ENCODE measurements around the gene LYZL6. TPM values are rescaled to one million over a fixed set of nuclear protein-coding genes. Genes with fewer than 3 reads are reported as not detected.

Gene LYZL6
- total RNA-seq, 1 experiment from 2014 or later = not detected

- Mint-ChIP-seq H3K4me1 (ENCODE audit: insufficient read depth, unreplicated experiment) (no peaks in the 10 kb centered on the region), H3K36me3 (ENCODE audit: insufficient read depth, unreplicated experiment) (no peaks in the 10 kb centered on the region)
- TF ChIP-seq CTCF (IDR thresholded peaks at IDR 0.05; ENCODE audit: unreplicated experiment) = no peak
Observed at GRCh38 chr17:35984140-35984539, 40.6 kb upstream of the LYZL6 start.

GRCh38 chr17:35982409-35983191 lies 39.1 kb upstream of the LYZL6 start:
- intact Hi-C loops (cut with micrococcal nuclease) = no loop called here

More at GRCh38 chr17:35984140-35984539, 40.6 kb upstream of the LYZL6 start:
- Mint-ChIP-seq H3K9me3 (ENCODE audit: unreplicated experiment) (no peaks in the 10 kb centered on the region), H3K4me3 (ENCODE audit: unreplicated experiment) (no peak overlapping the region), H3K27ac (ENCODE audit: low read depth, unreplicated experiment) (no peak overlapping the region), H3K27me3 (ENCODE audit: insufficient read depth, unreplicated experiment) (no peaks in the 10 kb centered on the region)
- ChIA-PET CTCF (interaction anchor here (2.6 kb wide), 1 partner anchor 164 kb away, joined by 9 read pairs; no protein-coding TSS in a partner anchor), POLR2A (no interaction called here)
- intact Hi-C loops (cut with micrococcal nuclease) = no loop called here
- no peak for DNase-seq (ENCODE audit: unreplicated experiment)
- BruUV-seq (replicated peaks) = no TSS peak

GRCh38 chr17:35981908-35982330 lies 38.4 kb upstream of the LYZL6 start:
- no peaks in the 10 kb centered on the region for H3K4me1 Mint-ChIP-seq (ENCODE audit: insufficient read depth, unreplicated experiment)
- intact Hi-C loops (cut with micrococcal nuclease) = no loop called here
- DNase-seq (ENCODE audit: unreplicated experiment) = no peak
- H3K36me3 Mint-ChIP-seq (ENCODE audit: insufficient read depth, unreplicated experiment) = no peaks in the 10 kb centered on the region
- H3K27ac Mint-ChIP-seq (ENCODE audit: low read depth, unreplicated experiment) = no peak overlapping the region
- no peaks in the 10 kb centered on the region for H3K27me3 Mint-ChIP-seq (ENCODE audit: insufficient read depth, unreplicated experiment)
- no peak for TF ChIP-seq CTCF (IDR thresholded peaks at IDR 0.05; ENCODE audit: unreplicated experiment)
- BruUV-seq (replicated peaks) = no TSS peak
- ChIA-PET POLR2A (no interaction called here), CTCF (interaction anchor here (1.0 to 2.6 kb wide), 4 partner anchors 12 to 167 kb away, joined by 3 to 9 read pairs (median 5); no protein-coding TSS in a partner anchor)
- no peaks in the 10 kb centered on the region for H3K9me3 Mint-ChIP-seq (ENCODE audit: unreplicated experiment)
- no peak overlapping the region for H3K4me3 Mint-ChIP-seq (ENCODE audit: unreplicated experiment)

More at GRCh38 chr17:35982409-35983191, 39.1 kb upstream of the LYZL6 start:
- CTCF ChIA-PET = interaction anchor here (1.0 to 2.6 kb wide), 3 partner anchors 13 to 166 kb away, joined by 3 to 9 read pairs (median 7); no protein-coding TSS in a partner anchor
- Mint-ChIP-seq H3K27ac (ENCODE audit: low read depth, unreplicated experiment) (no peak overlapping the region), H3K4me3 (ENCODE audit: unreplicated experiment) (no peak overlapping the region), H3K9me3 (ENCODE audit: unreplicated experiment) (no peaks in the 10 kb centered on the region), H3K4me1 (ENCODE audit: insufficient read depth, unreplicated experiment) (no peaks in the 10 kb centered on the region), H3K36me3 (ENCODE audit: insufficient read depth, unreplicated experiment) (no peaks in the 10 kb centered on the region), H3K27me3 (ENCODE audit: insufficient read depth, unreplicated experiment) (no peaks in the 10 kb centered on the region)
- no TSS peak for BruUV-seq (replicated peaks)
- POLR2A ChIA-PET = no interaction called here
- DNase-seq (ENCODE audit: unreplicated experiment) = no peak
- no peak for TF ChIP-seq CTCF (IDR thresholded peaks at IDR 0.05; ENCODE audit: unreplicated experiment)

GRCh38 chr17:35981246-35981645 lies 37.7 kb upstream of the LYZL6 start, which contains the start of gene CCL16:
CCL16 (minus strand) TSS chr17:35981497; CDS start chr17:35981420, 77 bp downstream.
- H3K36me3 Mint-ChIP-seq (ENCODE audit: insufficient read depth, unreplicated experiment) = no peaks in the 10 kb centered on the region
- no peak for TF ChIP-seq CTCF (IDR thresholded peaks at IDR 0.05; ENCODE audit: unreplicated experiment)
- BruUV-seq (replicated peaks) = no TSS peak
- no peaks in the 10 kb centered on the region for H3K9me3 Mint-ChIP-seq (ENCODE audit: unreplicated experiment)
- H3K27me3 Mint-ChIP-seq (ENCODE audit: insufficient read depth, unreplicated experiment) = no peaks in the 10 kb centered on the region
- no peak within 1 kb of the TSS for H3K4me3 Mint-ChIP-seq (ENCODE audit: unreplicated experiment)
- no peaks in the 10 kb centered on the region for H3K4me1 Mint-ChIP-seq (ENCODE audit: insufficient read depth, unreplicated experiment)
- CTCF ChIA-PET = interaction anchor here (1.0 to 2.1 kb wide), 3 partner anchors 12 to 166 kb away, joined by 3 to 7 read pairs (median 3); no protein-coding TSS in a partner anchor
- no peak for DNase-seq (ENCODE audit: unreplicated experiment)
- no peak within 1 kb of the TSS for H3K27ac Mint-ChIP-seq (ENCODE audit: low read depth, unreplicated experiment)
- POLR2A ChIA-PET = no interaction called here
- intact Hi-C loops (cut with micrococcal nuclease) = no loop called here
